GM18505 (cell line): ENCODE measurements around the gene PIGZ.

Experiments
- ATAC-seq: cut with Tn5 transposase; IDR thresholded peaks from one replicate; pipeline ENCODE4 v1.9.1; 2021; ENCODE audit not compliant: unreplicated experiment
- POLR2A ChIP-seq: IDR thresholded peaks from 4 replicates; pipeline ENCODE4 v1.6.1; 2011; ENCODE audit warnings: borderline replicate concordance; ENCODE audit not compliant: insufficient read depth, insufficient read length; ENCODE audit errors: extremely low read depth

PIGZ gene

GRCh38 chr3:196976941-196977340, 8.3 kb upstream of the PIGZ start:
- TF ChIP-seq POLR2A: no peak
- no peak for ATAC-seq

- ATAC-seq: no peak
These were observed 6.7 kb upstream of the PIGZ start for GRCh38 chr3:196975349-196975748.

GRCh38 chr3:196974661-196975060, 6.0 kb upstream of the PIGZ start:
- ATAC-seq: no peak
- TF ChIP-seq POLR2A: no peak

More at GRCh38 chr3:196975349-196975748, 6.7 kb upstream of the PIGZ start:
- TF ChIP-seq POLR2A: no peak

GRCh38 chr3:196971094-196971698, 2.6 kb upstream of the PIGZ start:
- no peak for ATAC-seq
- TF ChIP-seq POLR2A: no peak

- ATAC-seq: no peak
- no peak for TF ChIP-seq POLR2A
These were observed 2.0 kb upstream of the PIGZ start for GRCh38 chr3:196970547-196971093.

- peak; percentile 44 for ATAC-seq
- no peak for TF ChIP-seq POLR2A
These were observed 1.3 kb upstream of the PIGZ start for GRCh38 chr3:196969660-196970546.

- ATAC-seq: peak; percentile 45
- no peak for TF ChIP-seq POLR2A
These were observed 564 bp upstream of the PIGZ start for GRCh38 chr3:196969134-196969659.

GRCh38 chr3:196967412-196968232, 1.0 kb downstream of the PIGZ start:
- no peak for TF ChIP-seq POLR2A
- ATAC-seq: no peak

- TF ChIP-seq POLR2A: no peak
- ATAC-seq: no peak
These were observed 1.9 kb downstream of the PIGZ start for GRCh38 chr3:196966526-196967401.

GRCh38 chr3:196965804-196966173, 2.8 kb downstream of the PIGZ start:
- TF ChIP-seq POLR2A: no peak
- ATAC-seq: no peak

GRCh38 chr3:196965112-196965803, 3.4 kb downstream of the PIGZ start:
- TF ChIP-seq POLR2A: no peak
- no peak for ATAC-seq

- ATAC-seq: no peak
- TF ChIP-seq POLR2A: no peak
These were observed 5.0 kb downstream of the PIGZ start for GRCh38 chr3:196963631-196963953.
